ENCODE measurements around the gene TFB1M.

- no peak for TF ChIP-seq CTCF (IDR thresholded peaks at IDR 0.05)
- no peak for TF ChIP-seq POLR2A (IDR thresholded peaks at IDR 0.05)
Observed at GRCh38 chr6:155256122-155256795, 58.0 kb downstream of the TFB1M start.
